ENCODE measurements around the gene COL18A1. TPM values are rescaled to one million over a fixed set of nuclear protein-coding genes. Genes with fewer than 3 reads are reported as not detected.
A peak's percentile ranks its signal among the peaks of the same experiment; 100 is the strongest.

Gene COL18A1
- total and polyA plus RNA-seq, 2 of the 8 experiments (the other 6 are each of a cell fraction or from before 2014, with no cell fraction given) = 145 to 201 TPM

- POLR2A ChIA-PET (ENCODE audit: partially characterized antibody) = interaction anchor here (0.7 to 1.2 kb wide), 8 partner anchors 13 to 263 kb away, joined by 3 to 4 read pairs (median 3); partner anchors contain the start of gene SLC19A1
- Histone ChIP-seq H3K4me2 (ENCODE audit: insufficient read depth in 1 of 2, low read depth in 2 of 2, low read length in 2 of 2) (peak overlapping the region; percentile 48 to 76; a peak in 3 of 4 replicates), H4K91ac (replicated peaks; ENCODE audit: insufficient read length, low read length) (peak overlapping the region; percentile 91), H4K5ac (ENCODE audit: insufficient read length, low read depth, low read length) (peak overlapping the region; percentile 55), H3K9ac (replicated peaks in 1 of 4; ENCODE audit: extremely low read depth in 1 of 4, low read depth in 3 of 4, low read length in 3 of 4) (no peak overlapping the region), H3K18ac (ENCODE audit: extremely low read depth, low read length) (peak overlapping the region; percentile 64), H2BK15ac (ENCODE audit: low read length) (no peak overlapping the region), H4K20me1 (replicated peaks in 1 of 2; ENCODE audit: control insufficient read depth in 1 of 2, insufficient read depth in 2 of 2, low read length in 2 of 2) (peaks cover 0 to 2% of the 10 kb centered on the region in 2 experiments), H3K4me1 (replicated peaks in 1 of 4; ENCODE audit: control insufficient read depth in 3 of 4, insufficient read depth in 4 of 4, low read length in 3 of 4) (peaks cover 0 to 11% (median 1%) of the 10 kb centered on the region in 4 experiments; a peak in 6 of 7 replicates), H2AFZ (ENCODE audit: low read length) (peak overlapping the region; percentile 68; the same call in 1 of the 2 replicates), H3K4me3 (ENCODE audit: extremely low read depth in 1 of 4, insufficient read depth in 2 of 4, low read depth in 3 of 4, low read length in 4 of 4) (peak overlapping the region; percentile 16 to 52 (median 36)), H3K23me2 (ENCODE audit: low read depth, low read length) (peaks cover 2% of the 10 kb centered on the region; the same call in 1 of the 2 replicates), H3K4ac (replicated peaks; ENCODE audit: insufficient read length, low read depth, low read length) (no peak overlapping the region), H2AK5ac (ENCODE audit: low read depth, low read length) (no peak overlapping the region), H3K9me3 (ENCODE audit: insufficient read depth in 2 of 2, low read depth in 1 of 2, low read length in 1 of 2) (no peaks in the 10 kb centered on the region), H3K36me3 (ENCODE audit: control insufficient read depth in 2 of 4, insufficient read depth in 4 of 4, low read length in 3 of 4) (no peaks in the 10 kb centered on the region), H4K8ac (ENCODE audit: extremely low read depth, insufficient read depth, low read length) (peak overlapping the region; percentile 91), H3K79me1 (ENCODE audit: low read depth, low read length) (no peaks in the 10 kb centered on the region), H3K79me2 (ENCODE audit: control insufficient read depth in 1 of 2, insufficient read depth in 2 of 2, low read length in 2 of 2) (no peaks in the 10 kb centered on the region), H3K14ac (ENCODE audit: insufficient read length) (no peak overlapping the region), H2BK20ac (ENCODE audit: low read length) (0 out of 2 replicates have a peak overlapping the region, but pooled peaks have one; percentile 21), H3K56ac (replicated peaks; ENCODE audit: insufficient read length, low read depth, low read length) (no peak overlapping the region), H3K27ac (ENCODE audit: low read depth, low read length) (no peak overlapping the region), H2BK12ac (ENCODE audit: low read depth, low read length) (peak overlapping the region; percentile 18; the same call in 1 of the 2 replicates), H2BK5ac (ENCODE audit: low read depth, low read length) (no peak overlapping the region; the same call in 1 of the 2 replicates), H2BK120ac (replicated peaks; ENCODE audit: low read depth, low read length) (no peak overlapping the region), H3K23ac (ENCODE audit: insufficient read length) (no peak overlapping the region), H3K27me3 (replicated peaks in 1 of 4; ENCODE audit: control insufficient read depth in 3 of 4, extremely low read depth in 1 of 4, insufficient read depth in 3 of 4, low read length in 3 of 4) (no peaks in the 10 kb centered on the region; a peak in 1 of 7 replicates)
- DNase-seq (ENCODE audit: low read depth in 1 of 2, low spot score in 2 of 2) (peak; percentile 83 to 84), FAIRE-seq (no peak)
- WGBS, 2 experiments (ENCODE audit: extremely low coverage in 1 of 2, insufficient coverage in 1 of 2, insufficient read length in 1 of 2, insufficient replicate concordance in 2 of 2, low coverage in 1 of 2, low lambda C conversion rate in 2 of 2, missing lambda C conversion rate in 1 of 2) = 23% methylated on average over 33 of the region's 62 CpGs; no CpG with 5 or more reads in 1 of the 2 experiments
- CTCF ChIA-PET (ENCODE audit: partially characterized antibody) = interaction anchor here (0.6 to 3.6 kb wide), 31 partner anchors 9 to 1881 kb away, joined by 3 to 37 read pairs (median 4); no protein-coding TSS in a partner anchor
- TF ChIP-seq JUND (IDR thresholded peaks at IDR 0.05; ENCODE audit: low read length) = no peak
- no peak for TF ChIP-seq FOSL1 (IDR thresholded peaks at IDR 0.05; ENCODE audit: insufficient read depth, low read depth, low read length)
- peak; percentile 11 for TF ChIP-seq CREB1 (IDR thresholded peaks at IDR 0.05)
- no peak for TF ChIP-seq CBX8 (IDR thresholded peaks at IDR 0.05; ENCODE audit: borderline replicate concordance, low read depth, low read length)
- peak; percentile 34; the same call in 1 of the 2 replicates for TF ChIP-seq PHF8 (conservative IDR thresholded peaks at IDR 0.05; ENCODE audit: low read depth, low read length)
- no peak for TF ChIP-seq ZNF274 (IDR thresholded peaks at IDR 0.05; ENCODE audit: borderline replicate concordance, extremely low read depth, low read length)
- no peak for TF ChIP-seq EP300 (IDR thresholded peaks at IDR 0.05; ENCODE audit: borderline replicate concordance in 1 of 2, low read depth in 2 of 2, low read length in 2 of 2)
- TF ChIP-seq TEAD4 (IDR thresholded peaks at IDR 0.05; ENCODE audit: low read depth, low read length) = no peak
Observed at GRCh38 chr21:45555557-45556301, 150.8 kb downstream of the COL18A1 start.

Measured in H1 (cell line).